Epithelial cell of umbilical artery (primary cell): ENCODE measurements around the gene WDR31. TPM values are rescaled to one million over a fixed set of nuclear protein-coding genes. Genes with fewer than 3 reads are reported as not detected.

Experiments used
- total RNA-seq: library from RNA; depleted of rRNA; stranded (reverse); fragments of >200 nt; gene quantifications from 2 replicates; pipeline ENCODE4 v1.2.3, GENCODE V29; 2014

Gene WDR31
- 0.32 and 0.46 TPM in 2 replicates for total RNA-seq

DNA sequence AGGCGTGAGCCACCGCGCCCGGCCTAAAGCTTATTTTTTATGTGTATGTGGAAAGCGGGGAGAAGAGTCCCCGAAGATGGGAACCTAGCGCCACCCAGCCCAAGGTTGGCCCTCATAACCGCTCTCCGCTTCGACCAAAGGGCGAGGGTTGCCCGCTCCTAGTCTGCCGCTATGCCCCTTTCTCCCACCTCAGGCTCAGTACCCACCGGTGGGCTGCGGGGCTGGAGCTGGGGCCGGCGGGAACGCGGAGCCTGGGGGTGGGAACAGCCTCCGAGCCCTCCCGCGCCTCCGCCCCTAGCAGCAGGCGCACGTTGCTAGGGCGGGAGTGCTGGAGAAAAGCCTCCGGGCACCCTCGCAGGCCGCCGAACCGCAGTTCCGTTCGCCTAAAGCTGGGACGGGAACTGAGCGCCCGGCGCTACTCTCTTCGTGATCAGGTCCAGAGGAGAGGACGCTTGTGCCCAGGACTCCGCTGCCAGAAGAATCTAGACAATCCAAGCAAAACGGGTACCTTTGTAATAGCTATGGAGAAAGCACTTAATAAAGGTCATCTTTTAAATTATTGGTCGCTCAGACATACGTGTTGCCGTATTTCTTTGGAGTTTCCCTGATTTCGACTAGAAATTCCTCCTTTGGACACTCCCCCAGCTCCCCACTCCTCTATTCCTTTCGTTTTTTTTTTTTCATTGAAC, at the start of gene WDR31:
WDR31 (minus strand) TSS at position 265 of the 689 bp plus-strand sequence. CDS start 8,253 bp downstream, outside the sequence.

DNA sequence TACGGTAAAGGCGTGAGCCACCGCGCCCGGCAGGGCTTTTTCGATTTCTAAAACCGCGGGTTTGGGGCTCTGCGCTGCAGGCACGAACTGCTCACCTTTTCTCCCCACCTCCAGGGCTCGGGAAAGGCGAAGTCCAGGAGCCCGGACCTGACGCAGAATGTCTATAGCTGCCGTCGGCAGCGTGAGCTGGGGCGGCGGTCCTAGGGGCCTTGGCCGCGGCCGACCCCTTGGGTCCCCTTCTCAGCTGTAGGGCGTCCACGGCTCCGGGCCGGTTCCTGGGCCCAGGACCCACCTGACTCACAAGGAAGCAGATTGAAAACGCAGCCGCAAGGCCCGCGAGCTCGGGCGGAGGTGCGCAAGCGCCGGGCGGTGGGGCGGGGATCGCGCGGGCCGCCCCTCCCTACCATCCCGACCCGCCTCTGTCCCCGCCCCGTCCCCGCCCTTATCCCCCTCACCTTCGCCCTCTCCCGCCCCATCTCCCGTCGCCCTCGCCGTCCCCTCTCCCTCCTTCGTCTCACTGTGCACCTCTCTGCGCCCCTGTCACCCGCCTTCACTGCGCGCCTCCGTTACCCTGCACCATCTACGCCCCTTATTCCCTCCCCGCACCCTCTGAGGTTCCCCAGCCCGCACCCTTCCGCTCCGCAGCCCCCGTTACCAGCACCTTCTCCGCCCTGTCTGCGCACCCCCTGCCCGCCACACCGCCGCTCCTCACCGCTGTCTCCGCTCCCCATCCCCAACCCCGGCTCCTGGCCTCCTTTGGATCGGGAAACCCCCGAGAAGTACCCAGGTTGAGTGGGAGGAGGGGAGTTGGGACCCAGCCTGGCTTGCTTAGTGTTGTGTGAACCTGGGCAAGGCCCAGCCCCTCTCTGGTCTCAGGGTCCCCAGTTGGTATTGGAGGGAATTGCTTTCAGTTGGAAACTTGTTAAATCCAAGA, 36.8 kb upstream of the WDR31 start, which contains the start of gene HDHD3:
HDHD3 (minus strand) TSS at position 353 of the 934 bp plus-strand sequence. CDS start 2,632 bp downstream, outside the sequence.

DNA sequence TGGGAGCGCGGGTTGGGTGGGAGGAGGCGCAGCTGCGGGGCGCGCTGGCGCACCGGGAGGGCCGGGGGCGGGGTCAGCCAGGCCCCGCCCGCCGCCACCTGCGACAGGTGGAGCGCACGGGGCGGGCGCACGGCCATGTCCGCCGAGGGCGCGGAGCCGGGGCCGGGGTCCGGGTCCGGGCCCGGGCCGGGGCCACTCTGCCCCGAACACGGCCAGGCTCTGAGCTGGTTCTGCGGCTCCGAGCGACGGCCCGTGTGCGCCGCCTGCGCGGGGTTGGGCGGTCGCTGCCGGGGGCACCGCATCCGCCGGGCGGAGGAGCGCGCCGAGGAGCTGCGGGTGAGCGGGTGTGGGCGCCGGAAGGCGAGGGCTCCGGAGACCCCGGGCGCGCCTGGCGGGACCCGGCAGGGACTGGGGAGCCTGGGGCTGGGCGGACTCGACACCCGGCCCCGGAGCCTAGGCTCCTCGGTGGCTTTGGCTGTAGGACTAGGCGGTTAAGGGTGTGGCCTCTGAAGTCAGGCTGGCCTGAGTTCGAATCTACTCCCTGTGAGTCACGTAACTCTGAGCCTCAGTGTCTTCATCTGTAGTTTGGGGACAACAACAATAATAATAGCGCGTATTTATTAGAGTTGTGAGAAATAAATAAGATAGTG, 9.5 kb upstream of the WDR31 start, which contains the start of gene BSPRY:
BSPRY (plus strand) TSS at position 97 of the 650 bp plus-strand sequence; CDS start at position 136, 39 bp downstream.

DNA sequence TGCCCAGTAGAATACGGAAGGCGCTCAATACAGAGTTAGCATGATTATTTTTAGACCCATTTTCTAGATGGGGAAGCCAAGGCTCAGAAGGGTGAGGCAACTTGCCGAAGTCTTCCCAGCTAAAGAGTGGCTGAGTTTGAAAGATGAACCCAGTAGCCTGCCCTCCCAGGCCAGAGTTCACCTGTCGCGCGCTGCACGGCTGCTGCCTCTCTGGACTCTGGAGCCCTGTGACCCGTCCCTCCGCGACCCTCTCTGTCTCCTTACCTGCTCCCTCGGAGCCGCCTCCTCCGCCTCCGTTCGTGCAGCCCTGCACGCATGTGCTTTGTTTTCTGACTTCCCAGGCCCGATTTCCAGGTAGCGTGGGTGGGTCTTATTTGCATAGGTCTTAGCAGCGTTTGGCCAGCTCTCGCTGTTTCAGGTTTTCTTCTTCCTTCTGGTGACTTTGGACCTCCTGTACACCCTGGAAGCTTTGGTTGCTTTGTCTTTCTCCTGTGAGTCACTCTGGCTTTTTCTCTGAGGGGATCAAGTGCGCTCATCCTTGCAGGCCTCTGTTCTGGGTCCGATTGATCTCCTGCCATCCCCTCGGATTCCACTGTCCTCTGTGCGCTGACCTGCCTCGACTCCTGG, 37.2 kb downstream of the WDR31 start, which contains the start of gene RNF183:
RNF183 (minus strand) TSS at position 585 of the 627 bp plus-strand sequence. CDS start 5,192 bp downstream, outside the sequence.

DNA sequence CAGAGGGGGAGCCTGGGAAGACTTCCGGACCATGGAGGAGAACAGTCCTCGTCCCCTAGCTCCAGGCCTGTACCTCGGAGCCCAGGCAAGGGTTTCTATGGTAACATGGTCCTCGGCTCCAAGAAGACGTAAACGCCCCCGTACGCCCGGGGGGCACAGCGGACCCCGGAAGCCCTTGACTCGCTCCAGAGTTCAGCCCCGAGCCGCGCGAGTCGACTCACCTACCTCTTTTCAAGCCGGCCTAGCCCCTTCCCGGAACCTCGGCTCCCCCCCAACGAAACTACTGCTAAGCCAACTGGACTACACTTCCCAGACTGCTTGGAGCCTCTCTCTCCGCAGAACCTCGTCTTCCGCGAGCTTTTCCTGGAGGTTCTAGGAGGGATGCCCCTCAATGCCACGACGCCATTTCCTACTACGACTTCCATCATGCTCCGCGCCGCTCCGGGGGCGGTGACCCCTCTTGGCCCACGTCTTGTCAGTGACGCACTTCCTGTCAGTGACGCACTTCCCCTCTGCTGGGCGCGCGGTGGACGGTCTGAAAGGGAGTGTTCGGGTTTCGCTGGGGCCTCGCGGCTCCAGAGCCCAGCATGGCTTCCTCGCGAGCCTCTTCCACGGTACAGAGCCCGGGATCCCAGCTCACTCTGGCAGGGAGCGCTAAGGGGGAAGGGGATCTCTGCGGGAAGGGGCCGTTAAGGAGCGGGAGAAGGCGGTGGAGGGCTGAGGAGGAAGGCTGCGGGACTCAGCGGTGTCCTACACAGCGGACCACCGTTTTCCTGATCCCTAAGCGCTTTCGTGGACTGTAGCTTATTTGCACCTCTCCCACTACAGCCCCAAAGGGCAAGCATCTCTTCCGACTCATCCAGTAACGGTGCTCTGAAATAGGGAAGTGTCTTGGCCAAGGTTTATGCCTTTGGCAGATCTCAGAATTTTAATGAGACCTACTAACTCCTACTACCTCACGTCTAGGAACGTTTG, 64.6 kb downstream of the WDR31 start, which contains the start of the genes CDC26 and PRPF4:
CDC26 (minus strand) TSS at position 416 of the 975 bp plus-strand sequence. CDS start 3,065 bp downstream, outside the sequence.
PRPF4 (plus strand) TSS at position 502 of the 975 bp plus-strand sequence; CDS start at position 588, 86 bp downstream.

Other genes with a start within 250 kb of the WDR31 start
- 5.8 and 5.9 TPM in 2 replicates for gene SLC31A2, start 189.3 kb downstream of the WDR31 start, total RNA-seq
- gene FKBP15, start 119.0 kb downstream of the WDR31 start, total RNA-seq: 9.7 and 17.0 TPM in 2 replicates
- gene SLC31A1, start 118.7 kb downstream of the WDR31 start, total RNA-seq: 14.6 and 21.3 TPM in 2 replicates
- 76.7 and 98.0 TPM in 2 replicates for gene CDC26, start 64.7 kb downstream of the WDR31 start, total RNA-seq
- 27.0 and 38.0 TPM in 2 replicates for gene PRPF4, start 64.6 kb downstream of the WDR31 start, total RNA-seq
- gene RNF183, start 36.9 kb downstream of the WDR31 start, total RNA-seq: not detected in 2 replicates
- gene BSPRY, start 9.3 kb upstream of the WDR31 start, total RNA-seq: not detected in 2 replicates
- gene HDHD3, start 36.7 kb upstream of the WDR31 start, total RNA-seq: 7.8 and 8.8 TPM in 2 replicates
- 14.3 and 15.2 TPM in 2 replicates for gene ALAD, start 61.0 kb upstream of the WDR31 start, total RNA-seq
- gene POLE3, start 70.4 kb upstream of the WDR31 start, total RNA-seq: 63.0 and 91.5 TPM in 2 replicates
- gene C9orf43, start 70.5 kb upstream of the WDR31 start, total RNA-seq: 0.15 and 0.32 TPM in 2 replicates
- 321 and 369 TPM in 2 replicates for gene RGS3, start 123.5 kb upstream of the WDR31 start, total RNA-seq